ENCODE data around the gene RHNO1.

DNA sequence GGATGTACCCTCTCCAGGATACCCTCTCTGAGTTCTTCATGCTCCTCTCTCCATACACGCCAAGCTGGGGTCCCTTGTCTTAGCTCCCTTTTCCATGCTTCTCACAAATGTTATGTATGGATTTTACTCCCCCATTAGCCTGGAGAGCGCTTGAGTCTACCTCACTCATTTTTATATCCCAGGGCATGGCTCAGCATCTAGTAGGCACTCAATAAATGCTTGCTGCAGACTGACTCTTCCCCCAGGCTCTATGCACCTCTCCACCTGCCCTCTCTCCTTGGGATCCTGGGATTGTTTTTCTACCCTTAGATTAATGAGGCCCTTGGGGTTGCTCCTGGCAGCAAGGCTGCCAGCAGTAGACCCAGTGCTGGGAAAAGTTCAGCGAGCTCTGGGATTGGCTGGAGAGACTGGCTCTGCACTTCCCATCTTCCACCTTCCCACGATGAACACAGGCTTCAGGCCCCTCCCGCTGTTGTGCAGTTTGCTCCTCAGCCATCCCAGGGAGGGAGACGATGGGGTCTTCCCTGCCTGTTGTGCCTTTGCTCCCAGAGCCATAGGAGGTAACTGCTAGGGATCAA lies 44.4 kb upstream of the RHNO1 start:
- no peak for TF ChIP-seq ZNF12 (CRISPR knock-in tag; IDR thresholded peaks at IDR 0.05)
- TF ChIP-seq RFX5 (IDR thresholded peaks at IDR 0.05; ENCODE audit: low read depth, low read length) = no peak
- TF ChIP-seq, protein P1, sequence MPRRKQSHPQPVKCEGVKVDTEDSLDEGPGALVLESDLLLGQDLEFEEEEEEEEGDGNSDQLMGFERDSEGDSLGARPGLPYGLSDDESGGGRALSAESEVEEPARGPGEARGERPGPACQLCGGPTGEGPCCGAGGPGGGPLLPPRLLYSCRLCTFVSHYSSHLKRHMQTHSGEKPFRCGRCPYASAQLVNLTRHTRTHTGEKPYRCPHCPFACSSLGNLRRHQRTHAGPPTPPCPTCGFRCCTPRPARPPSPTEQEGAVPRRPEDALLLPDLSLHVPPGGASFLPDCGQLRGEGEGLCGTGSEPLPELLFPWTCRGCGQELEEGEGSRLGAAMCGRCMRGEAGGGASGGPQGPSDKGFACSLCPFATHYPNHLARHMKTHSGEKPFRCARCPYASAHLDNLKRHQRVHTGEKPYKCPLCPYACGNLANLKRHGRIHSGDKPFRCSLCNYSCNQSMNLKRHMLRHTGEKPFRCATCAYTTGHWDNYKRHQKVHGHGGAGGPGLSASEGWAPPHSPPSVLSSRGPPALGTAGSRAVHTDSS (CRISPR knock-in tag; conservative IDR thresholded peaks at IDR 0.05) = no peak
- TF ChIP-seq YY1 (IDR thresholded peaks at IDR 0.05; ENCODE audit: insufficient read depth, insufficient replicate concordance, low read depth, low read length) = no peak
- TF ChIP-seq, protein P2, sequence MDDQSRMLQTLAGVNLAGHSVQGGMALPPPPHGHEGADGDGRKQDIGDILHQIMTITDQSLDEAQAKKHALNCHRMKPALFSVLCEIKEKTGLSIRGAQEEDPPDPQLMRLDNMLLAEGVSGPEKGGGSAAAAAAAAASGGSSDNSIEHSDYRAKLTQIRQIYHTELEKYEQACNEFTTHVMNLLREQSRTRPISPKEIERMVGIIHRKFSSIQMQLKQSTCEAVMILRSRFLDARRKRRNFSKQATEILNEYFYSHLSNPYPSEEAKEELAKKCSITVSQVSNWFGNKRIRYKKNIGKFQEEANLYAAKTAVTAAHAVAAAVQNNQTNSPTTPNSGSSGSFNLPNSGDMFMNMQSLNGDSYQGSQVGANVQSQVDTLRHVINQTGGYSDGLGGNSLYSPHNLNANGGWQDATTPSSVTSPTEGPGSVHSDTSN (CRISPR knock-in tag; IDR thresholded peaks at IDR 0.05; ENCODE audit: borderline replicate concordance) = no peak
- TF ChIP-seq MAFF (IDR thresholded peaks at IDR 0.05; ENCODE audit: low read depth, low read length) = no peak
- TF ChIP-seq, protein P3, sequence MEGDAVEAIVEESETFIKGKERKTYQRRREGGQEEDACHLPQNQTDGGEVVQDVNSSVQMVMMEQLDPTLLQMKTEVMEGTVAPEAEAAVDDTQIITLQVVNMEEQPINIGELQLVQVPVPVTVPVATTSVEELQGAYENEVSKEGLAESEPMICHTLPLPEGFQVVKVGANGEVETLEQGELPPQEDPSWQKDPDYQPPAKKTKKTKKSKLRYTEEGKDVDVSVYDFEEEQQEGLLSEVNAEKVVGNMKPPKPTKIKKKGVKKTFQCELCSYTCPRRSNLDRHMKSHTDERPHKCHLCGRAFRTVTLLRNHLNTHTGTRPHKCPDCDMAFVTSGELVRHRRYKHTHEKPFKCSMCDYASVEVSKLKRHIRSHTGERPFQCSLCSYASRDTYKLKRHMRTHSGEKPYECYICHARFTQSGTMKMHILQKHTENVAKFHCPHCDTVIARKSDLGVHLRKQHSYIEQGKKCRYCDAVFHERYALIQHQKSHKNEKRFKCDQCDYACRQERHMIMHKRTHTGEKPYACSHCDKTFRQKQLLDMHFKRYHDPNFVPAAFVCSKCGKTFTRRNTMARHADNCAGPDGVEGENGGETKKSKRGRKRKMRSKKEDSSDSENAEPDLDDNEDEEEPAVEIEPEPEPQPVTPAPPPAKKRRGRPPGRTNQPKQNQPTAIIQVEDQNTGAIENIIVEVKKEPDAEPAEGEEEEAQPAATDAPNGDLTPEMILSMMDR (CRISPR knock-in tag; IDR thresholded peaks at IDR 0.05) = no peak
